GM23248 (cell line): ENCODE results near the gene SNTA1.

Experiments
- EZH2 ChIP-seq: fragments of 200-600 bp; sonication (generic); IDR thresholded peaks from 2 replicates; pipeline ENCODE4 v1.6.1; 2018; ENCODE audit warnings: antibody characterized with exemption, mild to moderate bottlenecking; ENCODE audit not compliant: insufficient read depth, poor library complexity, severe bottlenecking
- EZH2phosphoT487 ChIP-seq: fragments of 200-600 bp; sonication (generic); IDR thresholded peaks from 2 replicates; pipeline ENCODE4 v1.6.1; 2018; ENCODE audit warnings: antibody characterized with exemption, moderate library complexity, mild to moderate bottlenecking, low read depth; ENCODE audit not compliant: insufficient read depth

GRCh38 chr20:33362898-33363297 lies 80.7 kb downstream of the SNTA1 start:
- no peak for TF ChIP-seq EZH2
- no peak for TF ChIP-seq EZH2phosphoT487
